Stimulated activated naive CD8-positive, alpha-beta T cell treated with anti-CD3 and anti-CD28 coated beads, Interleukin-15, Interleukin-2, amounts not matched to agents 100 U/mL and 50 U/mL, for 24 hours (primary cell): ENCODE measurements around the gene TNFSF13B.
"Not testable (repeated sequence)": the region's sequence is repeated elsewhere in the genome, so short reads cannot be mapped to it uniquely, and the experiment has no call there.

ENCODE experiments used
- ATAC-seq: fragments of 150-1000 bp; cut with Tn5 transposase; one replicate; pipeline ENCODE4 v1.10.0; 2021
- DNase-seq: peaks from one replicate; pipeline ENCODE4 v3.0.0; 2021

TNFSF13B gene, protein sequence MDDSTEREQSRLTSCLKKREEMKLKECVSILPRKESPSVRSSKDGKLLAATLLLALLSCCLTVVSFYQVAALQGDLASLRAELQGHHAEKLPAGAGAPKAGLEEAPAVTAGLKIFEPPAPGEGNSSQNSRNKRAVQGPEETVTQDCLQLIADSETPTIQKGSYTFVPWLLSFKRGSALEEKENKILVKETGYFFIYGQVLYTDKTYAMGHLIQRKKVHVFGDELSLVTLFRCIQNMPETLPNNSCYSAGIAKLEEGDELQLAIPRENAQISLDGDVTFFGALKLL

DNA sequence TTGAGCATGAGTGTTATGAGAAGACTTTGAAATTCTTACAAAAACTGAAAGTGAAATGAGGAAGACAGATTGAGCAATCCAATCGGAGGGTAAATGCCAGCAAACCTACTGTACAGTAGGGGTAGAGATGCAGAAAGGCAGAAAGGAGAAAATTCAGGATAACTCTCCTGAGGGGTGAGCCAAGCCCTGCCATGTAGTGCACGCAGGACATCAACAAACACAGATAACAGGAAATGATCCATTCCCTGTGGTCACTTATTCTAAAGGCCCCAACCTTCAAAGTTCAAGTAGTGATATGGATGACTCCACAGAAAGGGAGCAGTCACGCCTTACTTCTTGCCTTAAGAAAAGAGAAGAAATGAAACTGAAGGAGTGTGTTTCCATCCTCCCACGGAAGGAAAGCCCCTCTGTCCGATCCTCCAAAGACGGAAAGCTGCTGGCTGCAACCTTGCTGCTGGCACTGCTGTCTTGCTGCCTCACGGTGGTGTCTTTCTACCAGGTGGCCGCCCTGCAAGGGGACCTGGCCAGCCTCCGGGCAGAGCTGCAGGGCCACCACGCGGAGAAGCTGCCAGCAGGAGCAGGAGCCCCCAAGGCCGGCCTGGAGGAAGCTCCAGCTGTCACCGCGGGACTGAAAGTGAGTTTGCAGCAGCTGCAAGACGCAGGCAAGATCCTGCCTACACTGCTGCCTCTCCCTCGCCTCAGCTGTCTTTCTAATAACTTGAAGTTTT, at the start of gene TNFSF13B:
Gene TNFSF13B (plus strand): TSS at position 118 of the 728 bp plus-strand sequence. CDS start 178 bp downstream, at position 296.
- DNase-seq (peak; percentile 57), ATAC-seq (peak; percentile 83)

DNA sequence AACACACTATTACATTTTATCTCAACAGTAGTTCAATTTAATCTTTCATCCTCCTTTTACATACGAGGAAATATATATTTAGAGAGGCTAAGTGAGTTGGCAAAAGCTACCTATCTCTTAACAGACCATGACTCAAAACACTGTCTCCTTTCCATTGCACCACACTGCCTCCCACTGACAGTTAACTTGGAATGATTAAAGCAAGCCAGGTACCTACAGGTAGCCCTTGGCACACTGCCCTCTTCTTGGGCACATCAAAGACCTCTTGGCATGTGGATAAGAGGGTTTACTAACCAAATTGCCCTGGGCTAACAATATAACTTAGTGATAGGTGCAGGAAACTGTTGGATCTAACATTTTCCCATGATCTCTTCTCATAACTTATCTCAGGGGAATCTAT, 49.5 kb upstream of the TNFSF13B start:
- DNase-seq (peak; percentile 17), ATAC-seq (no peak)

DNA sequence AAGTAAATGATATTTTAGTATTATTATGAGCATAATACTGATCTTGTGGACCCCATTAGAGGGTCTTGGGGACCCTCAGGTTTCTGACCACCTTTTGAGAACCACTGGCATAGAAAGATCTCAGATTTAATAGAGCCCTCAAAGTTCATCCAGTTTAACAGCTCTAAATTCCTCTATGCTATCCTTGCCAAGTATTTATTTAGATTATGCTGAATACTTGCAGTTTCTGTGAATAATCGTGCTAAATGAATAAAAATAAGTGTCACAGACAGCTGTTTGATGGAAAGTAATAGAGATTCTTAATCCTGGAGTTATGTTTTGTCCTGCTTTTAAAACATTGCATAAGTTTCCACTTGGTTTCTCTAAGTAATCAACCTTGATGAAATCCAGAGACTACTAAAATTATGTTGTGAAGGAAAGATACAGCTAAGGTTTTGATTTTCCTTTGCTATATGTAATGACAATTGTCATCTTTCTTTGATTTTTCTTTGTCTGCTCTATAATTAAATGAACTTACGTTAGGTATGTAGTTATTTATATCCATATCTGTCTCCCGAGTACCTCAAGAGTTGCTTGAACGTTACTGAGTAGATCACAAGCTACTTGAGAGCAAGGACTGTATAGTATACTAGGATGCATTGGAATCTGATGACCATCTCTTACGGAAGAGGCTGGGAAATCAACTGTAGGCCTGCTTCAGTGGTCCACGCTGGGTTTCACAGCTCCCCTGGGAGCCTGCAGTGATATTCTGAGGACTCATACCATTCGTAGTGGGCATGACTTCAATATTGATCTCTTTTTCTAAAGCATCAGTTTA, 45.6 kb upstream of the TNFSF13B start:
- DNase-seq (no peak), ATAC-seq (no peak)

DNA sequence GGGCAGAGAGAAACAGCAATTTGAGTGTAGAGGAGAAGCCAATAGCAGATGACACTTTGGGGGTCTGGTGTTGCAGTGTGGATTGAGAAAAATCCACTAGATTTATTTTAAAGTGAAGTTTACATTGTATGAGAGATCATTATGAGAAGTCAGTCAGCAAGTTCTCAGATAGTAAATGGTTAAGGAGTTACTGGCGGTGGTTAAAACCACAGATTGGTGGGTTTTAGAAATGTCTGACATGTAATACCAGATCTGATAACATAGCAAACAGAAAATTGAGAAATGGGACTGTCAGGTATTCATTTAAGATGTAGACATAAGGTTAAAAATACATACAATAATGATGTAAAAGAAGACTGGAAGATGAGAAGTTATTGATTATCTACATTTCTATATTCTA, 44.1 kb upstream of the TNFSF13B start:
- DNase-seq (no peak), ATAC-seq (peak; percentile 68)

DNA sequence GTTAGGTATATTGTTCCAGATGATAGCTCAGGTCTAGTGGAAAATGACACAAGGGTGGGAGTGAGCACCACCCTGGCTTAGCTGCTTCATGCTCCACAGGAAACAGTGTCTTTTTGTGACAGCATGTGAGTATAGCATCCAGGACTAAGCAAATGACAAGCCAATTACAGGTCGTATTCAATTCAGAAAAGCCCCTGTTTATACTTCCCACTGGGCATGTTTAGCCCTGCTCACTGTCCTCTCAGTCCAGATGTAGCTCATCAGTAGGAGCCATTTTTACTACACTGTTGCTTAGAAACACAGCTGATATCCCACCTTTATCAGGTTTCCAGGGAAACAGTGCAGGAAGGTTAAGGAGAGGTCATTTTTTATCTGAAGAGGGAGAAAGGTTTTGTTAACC, 43.3 kb upstream of the TNFSF13B start:
- peak; percentile 52 for ATAC-seq
- no peak for DNase-seq

DNA sequence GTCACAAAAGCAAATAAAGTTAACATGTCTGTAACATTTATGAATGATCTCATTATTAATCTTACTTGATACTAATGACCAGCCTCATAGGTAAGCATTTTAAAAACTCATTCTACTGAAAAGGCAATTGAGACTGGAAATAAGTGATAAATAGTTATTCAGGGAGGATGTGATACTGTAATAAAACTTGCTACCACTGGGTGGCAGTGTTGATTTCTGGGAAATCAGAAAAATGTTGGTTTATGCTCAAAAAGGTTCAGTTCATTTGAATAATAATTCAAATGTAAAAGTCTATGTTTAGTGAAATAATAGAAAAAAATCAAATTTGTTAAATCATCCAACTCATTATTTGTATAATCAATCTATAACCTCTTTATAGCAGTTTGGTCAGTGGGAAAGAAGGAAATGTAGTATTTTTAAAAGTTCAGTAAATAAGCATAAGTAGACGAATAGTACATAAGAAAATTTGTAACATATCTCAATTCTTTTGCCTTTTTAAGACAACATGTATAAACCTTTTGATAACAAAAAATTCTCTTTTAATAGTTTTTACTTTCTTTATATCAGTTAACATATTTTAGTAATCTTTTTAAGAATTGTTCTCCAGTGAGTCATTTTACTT, 41.8 kb upstream of the TNFSF13B start:
- DNase-seq (peak; percentile 11), ATAC-seq (no peak)

DNA sequence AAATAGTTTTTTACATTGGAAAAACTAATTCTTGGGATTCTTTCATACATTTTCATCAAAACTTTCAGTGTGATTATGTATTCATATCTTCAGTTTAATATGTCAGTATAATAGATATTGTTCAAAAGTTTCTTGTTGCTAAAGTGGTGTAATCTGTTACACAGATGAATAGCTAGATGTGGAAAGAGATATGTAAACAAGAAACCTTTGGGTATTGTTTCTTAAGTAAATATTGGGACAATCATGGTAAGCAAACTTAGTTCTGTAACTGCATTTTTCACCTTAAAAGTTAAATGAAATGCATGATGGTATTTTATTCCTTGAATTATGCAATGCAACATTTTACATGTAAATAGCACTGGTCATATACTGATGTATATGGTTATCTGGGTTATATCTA, 39.1 kb upstream of the TNFSF13B start:
- no peak for DNase-seq
- ATAC-seq: no peak

DNA sequence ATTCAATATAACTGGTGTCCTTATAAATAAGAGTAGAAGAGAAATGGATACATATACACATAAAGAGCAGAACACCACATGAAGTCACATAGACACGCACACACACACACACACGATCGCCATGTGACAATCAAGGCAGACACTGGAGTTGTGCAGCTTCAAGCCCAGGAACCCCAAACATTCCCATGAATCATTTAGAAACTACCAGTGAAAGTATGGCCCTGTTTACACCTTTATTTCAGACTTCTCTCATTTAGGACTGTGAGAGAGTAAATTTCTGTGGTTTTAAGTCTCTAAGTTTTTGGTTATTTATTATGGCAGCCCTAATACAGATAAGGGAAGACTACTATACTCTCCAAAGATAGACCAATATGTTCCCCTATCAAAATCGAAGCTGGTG, 20.4 kb upstream of the TNFSF13B start:
- ATAC-seq: no peak
- no peak for DNase-seq

DNA sequence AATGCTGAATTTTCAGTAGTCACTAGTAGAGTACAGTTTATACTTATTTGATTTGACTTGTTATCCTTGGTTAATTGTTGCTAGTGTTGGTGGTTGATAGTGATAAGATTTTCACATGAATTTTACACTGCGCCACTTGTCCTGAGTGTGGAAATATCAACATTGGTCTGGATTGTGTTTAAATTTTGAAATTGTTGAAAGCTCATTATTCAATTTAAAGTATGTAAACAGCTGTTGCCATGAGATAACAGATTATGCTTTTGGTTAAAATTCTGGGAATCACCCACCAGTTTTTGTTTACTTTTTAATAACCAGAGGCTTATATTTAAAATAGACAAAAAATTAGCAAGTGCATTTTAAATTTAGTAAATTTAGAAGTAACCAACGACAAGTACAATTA, 12.3 kb upstream of the TNFSF13B start:
- no peak for DNase-seq
- no peak for ATAC-seq

DNA sequence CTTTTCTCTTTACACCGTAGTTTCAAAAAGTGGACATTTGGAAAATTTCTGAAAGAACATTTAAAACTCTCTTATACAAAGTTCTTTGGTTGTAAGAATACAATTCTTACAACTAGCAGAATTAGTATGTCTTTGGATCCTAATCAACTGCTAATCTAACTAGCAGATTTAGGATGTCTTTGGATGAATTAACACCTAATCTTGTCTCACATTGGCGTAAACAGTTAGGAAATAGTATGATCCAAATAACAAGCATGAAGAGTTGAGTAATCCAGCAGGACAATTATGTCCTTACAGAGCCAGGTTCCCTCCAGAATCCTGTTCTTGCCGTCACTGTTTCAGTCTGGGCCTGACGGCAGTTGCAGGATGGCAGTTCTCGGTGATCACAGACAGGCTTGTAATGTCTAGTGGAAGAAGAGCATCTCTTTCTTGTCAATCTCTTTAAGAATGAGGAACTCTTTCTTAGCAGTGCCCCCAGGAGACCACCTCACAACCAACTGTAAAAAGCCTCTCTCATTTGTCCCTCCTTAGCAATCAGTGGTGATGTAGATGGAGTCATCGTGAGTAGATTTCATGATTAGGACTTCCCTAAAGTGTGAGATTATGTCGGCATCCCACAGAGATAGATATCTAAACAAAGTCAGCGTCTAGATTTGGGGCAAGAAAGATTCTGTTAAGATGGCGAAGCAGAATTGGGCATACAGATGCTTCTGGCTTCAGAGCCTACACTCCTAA, 5.7 kb upstream of the TNFSF13B start:
- DNase-seq (no peak), ATAC-seq (no peak)

DNA sequence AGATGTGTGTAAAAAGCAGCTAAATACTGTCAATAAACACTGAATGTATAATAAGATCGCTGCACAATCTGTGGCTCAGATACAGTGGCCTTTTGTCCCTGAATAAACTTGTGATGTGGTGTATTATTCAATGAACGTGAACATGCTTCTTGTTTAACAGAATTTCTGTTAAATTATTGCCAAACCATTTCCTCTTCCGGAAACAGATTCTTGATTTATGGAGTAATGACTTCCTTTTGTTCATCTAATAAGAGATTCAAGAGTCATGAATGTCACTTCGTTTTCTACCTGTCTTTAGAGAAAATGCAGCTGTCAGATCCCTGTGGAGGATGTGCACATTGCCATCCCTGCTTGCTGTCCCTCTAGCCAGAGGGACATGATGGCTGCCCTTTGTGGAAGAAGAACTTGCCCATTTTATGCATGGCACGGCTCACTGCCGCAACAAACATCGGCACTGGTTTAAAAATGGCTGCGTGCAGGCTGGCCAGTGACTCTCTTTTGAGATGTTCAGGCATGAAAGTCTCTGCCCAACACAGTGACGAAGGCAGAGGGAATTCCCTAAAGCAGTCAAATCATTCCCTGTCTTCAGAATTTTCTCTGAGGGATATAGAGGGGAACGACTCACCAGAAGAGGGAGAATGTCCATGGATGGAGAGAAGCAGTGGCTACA, 3.1 kb upstream of the TNFSF13B start:
- DNase-seq (no peak), ATAC-seq (no peak)

DNA sequence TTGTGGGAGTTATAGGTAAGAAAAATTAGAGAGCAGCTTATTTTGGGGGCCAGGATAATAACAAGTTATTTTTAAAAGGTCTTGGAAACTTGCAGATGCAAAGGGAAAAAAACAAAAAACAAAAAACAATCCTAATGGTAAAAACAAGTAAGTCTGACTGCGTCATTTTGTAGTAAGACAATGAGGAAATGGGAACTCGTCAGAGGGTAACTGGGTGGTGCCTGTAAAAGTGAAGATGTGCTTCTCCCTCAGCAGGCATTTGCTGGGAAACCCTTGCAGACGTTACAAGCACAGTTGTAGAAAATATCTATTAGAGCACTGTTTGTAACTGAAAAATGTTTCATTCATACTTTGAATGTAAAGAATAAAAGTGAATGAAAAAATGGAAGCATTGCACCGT, 2.2 kb upstream of the TNFSF13B start:
- ATAC-seq: no peak

DNA sequence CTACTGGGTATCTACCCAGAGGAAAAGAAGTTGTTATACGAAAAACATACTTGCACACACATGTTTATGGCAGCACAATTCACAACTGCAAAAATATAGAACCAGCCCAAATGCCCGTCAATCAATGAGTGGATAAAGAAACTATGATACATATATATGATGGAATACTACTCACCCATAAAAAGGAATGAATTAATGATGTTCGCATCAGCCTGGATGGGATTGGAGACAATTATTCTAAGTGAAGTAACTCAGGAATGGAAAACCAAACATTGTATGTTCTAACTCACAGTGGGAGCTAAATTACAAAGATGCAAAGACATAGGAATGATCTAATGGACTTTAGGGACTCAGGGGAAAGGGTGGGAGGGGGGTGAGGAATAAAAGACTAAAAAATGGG, 1.7 kb upstream of the TNFSF13B start:
- not testable (repeated sequence) for DNase-seq, ATAC-seq

More for the DNA sequence above, 2.2 kb upstream of the TNFSF13B start:
- no peak for DNase-seq

DNA sequence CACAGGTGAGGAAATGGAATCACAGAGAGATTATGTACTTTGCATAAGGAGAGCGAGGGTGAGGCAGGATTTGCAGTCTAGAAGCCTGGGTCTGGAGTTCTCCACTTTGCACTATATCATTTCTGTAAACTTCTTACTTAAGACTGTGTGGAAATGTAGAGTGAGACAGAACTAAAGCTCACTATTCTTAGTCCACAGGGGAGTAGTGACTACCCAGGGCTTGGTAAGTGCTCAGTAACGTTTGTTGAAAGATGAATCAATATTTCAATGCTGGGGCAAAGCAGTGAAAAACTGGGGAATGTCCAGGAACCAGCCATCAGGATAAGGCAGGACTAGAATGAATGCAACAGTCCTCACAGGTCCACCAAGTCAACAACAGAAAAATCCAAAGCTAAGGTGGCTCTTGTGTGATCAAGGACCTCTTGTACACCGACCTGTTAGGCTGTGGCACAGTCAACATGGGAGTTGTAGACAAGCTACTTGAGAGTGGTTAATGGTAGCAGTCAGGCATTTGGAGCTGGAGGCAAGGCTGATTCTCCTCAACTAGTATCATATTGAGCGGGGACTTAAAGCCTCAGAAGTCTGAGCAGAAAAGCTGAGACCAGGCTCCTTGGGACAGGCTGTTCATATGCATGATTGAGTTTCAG, 929 bp upstream of the TNFSF13B start:
- DNase-seq: no peak

DNA sequence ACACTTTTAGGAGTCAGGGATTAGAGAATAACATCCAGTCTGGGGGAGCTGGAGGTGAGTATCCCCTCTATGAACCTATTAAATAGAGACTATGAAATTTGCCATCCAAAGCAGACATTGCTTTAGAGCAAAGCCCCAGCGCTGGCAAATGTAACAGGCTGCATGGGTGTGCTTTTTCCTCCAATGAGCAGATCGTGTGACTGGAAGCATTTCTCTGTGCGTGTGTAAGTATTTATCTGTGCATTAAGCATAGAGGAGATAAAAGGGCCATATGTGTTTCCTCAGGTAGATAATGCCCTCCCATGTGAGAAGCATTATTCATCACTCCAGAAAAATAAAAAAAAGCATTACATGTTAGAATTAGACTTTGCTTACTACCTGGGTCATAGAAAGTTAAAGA, 924 bp downstream of the TNFSF13B start:
- ATAC-seq (peak; percentile 10), DNase-seq (no peak)

More for the DNA sequence above, 929 bp upstream of the TNFSF13B start:
- no peak for ATAC-seq

DNA sequence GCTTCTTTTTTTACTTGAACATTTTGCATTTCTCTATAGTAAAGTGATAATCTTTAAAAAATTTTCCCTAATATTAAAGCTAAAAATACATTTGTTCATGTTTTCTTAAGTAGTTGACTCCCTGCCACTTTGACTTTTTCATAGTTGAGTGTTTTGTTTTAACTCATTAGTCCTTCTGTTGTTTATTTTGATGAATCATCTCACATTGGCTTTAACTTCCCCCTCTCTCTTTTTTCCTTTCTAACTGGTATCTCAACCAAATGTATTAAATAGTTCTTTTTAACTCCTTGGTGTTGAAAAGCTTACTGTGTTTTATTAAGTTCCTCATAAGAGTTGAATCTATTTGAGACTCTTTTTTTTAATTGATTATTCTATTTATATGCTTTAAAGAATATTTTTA, 2.8 kb downstream of the TNFSF13B start:
- no peak for DNase-seq
- ATAC-seq: no peak

DNA sequence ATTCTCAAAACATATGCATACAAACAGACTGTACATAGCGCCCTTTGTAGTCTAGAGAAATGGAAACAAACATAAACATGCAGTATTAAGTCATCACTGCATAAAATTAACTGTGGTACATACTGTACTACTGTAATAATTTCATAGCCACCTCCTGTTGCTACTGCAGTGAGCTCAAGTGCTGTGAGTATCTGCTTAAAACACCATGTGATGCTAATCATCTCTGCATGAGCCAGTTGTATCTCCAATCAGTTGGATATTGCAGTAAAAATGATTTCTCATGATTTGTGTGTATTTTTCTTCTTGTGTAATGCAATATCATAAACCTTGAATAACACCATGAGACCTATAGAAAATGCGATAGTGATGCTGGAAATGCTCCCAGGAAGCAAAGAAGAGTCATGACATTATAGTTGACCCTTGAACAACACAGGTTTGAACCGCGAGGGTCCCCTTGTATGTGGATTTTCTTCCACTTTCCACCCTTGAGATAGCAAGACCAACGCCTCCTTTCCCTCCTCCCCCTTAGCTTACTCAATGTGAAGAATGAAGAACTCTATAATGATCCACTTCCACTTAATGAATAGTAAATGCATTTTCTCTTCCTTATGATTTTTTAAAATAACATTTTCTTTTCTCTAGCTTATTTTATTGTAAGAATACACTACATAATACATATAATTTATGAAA, 4.1 kb downstream of the TNFSF13B start:
- no peak for DNase-seq
- ATAC-seq: no peak

DNA sequence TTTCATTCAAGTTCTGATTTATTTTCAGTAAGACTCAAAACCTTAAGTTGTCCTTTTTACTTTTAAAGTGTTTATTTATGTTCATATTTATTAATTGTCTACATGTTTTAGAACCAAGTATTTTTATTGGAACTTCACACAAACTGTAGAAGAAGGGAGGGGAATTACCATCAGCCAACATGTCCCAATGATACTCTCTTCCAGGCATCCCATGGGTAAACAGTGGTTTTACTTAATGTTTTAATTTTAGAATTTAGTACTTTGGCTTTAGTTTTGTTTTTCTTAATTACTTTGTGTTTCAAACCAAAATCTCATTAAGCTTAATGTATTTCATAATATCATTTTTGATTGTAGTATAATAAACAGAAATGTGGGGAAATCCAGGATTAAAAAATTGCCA, 5.2 kb downstream of the TNFSF13B start:
- ATAC-seq: no peak
- no peak for DNase-seq

DNA sequence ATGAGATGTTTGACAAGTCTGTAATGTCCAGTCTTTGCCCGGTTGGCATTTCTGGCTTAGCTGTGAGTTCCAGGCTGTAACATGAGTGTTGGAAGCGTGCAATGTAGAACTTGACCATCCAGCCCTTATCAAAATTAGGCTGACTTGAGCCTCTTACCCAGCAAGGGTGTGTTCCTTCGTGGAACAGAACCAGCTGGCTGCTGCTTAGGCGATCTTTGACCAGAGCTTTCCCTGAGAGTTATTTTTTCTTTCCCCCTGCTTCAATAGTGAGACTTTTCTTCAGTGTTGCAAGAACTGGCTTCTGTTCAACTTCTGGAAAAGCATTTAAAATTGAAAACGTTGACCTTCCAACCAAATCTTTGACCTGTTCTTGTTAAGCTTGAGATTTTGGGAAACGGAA, 6.5 kb downstream of the TNFSF13B start:
- ATAC-seq (no peak), DNase-seq (no peak)

DNA sequence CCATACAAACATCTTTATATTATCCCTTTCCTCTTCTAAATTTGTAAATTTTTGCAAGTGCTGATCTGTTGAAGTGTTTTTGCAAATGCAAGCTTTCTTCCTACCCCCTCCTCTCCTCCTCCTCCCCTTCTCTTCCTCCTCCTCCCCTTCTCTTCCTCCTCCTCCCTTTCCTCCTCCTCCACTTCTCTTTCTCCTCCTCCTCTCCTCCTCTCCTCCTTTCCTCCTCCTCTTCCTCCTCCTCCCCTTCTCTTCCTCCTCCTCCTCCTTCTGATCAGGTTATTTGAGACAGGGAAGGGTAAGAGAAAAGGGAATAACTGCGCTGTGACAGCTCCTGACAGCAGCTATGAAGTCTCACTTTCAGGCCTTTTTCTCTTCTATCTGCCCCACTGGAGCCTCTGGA, 8.9 kb downstream of the TNFSF13B start:
- ATAC-seq (no peak), DNase-seq (no peak)
